ENCODE data around the gene DTX1. TPM values are rescaled to one million over a fixed set of nuclear protein-coding genes. Genes with fewer than 3 reads are reported as not detected.

DTX1 gene
- polyA plus RNA-seq, 1 experiment: not detected

DNA sequence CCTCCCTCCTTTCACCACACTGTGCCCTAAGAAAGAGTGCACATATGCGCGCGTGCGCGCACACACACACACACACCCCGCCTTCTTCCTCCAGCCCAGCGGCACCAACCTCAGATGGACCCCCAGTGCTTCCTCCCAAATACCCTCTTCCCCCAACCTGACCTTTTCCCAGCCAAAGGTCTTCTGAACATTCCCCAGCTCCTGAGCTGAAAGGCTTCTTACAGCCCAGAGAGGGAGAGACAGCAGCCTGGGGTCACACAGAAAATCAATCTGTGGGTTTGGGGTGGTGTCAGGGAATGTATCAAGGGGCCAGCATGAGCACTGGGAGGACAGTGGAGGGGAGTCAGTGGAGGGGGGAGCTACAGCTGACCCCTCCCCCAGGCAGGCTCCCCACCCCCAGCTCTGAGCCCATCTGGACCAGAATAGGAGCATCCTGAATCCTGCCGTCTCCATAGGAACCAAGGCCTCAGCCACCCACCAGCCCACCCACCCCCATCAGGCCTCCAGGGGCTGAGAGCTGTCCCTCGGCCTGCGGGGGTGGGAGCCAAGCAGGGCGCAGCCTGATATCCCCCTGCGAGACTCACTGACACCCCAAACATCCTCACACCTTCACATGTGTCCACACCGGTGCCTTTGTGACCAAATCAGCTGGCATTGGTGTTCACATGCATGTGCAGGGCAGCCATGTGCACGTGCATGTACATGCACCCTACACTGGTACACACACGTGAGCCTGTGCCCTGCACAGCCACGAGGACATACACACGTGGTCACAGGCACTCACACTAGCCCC, 73.3 kb downstream of the DTX1 start:
- ChIA-PET POLR2A (no interaction called here), CTCF (interaction anchor here (0.7 to 1.1 kb wide), 2 partner anchors 44 to 45 kb away, joined by 3 read pairs; no protein-coding TSS in a partner anchor)
- peaks cover 3% of the 10 kb centered on the region for H3K27me3 ChIP-seq (ENCODE audit: control insufficient read depth, insufficient read depth, low read length)
- no peaks in the 10 kb centered on the region for H3K36me3 ChIP-seq (ENCODE audit: control insufficient read depth, insufficient read depth, low read length)
- no peak for DNase-seq (ENCODE audit: low read depth)
- no peak overlapping the region for H3K4me3 ChIP-seq (ENCODE audit: low read depth, low read length)
- TF ChIP-seq, protein P1, sequence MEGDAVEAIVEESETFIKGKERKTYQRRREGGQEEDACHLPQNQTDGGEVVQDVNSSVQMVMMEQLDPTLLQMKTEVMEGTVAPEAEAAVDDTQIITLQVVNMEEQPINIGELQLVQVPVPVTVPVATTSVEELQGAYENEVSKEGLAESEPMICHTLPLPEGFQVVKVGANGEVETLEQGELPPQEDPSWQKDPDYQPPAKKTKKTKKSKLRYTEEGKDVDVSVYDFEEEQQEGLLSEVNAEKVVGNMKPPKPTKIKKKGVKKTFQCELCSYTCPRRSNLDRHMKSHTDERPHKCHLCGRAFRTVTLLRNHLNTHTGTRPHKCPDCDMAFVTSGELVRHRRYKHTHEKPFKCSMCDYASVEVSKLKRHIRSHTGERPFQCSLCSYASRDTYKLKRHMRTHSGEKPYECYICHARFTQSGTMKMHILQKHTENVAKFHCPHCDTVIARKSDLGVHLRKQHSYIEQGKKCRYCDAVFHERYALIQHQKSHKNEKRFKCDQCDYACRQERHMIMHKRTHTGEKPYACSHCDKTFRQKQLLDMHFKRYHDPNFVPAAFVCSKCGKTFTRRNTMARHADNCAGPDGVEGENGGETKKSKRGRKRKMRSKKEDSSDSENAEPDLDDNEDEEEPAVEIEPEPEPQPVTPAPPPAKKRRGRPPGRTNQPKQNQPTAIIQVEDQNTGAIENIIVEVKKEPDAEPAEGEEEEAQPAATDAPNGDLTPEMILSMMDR (IDR thresholded peaks at IDR 0.05; ENCODE audit: insufficient read depth, low read depth, low read length): no peak

DNA sequence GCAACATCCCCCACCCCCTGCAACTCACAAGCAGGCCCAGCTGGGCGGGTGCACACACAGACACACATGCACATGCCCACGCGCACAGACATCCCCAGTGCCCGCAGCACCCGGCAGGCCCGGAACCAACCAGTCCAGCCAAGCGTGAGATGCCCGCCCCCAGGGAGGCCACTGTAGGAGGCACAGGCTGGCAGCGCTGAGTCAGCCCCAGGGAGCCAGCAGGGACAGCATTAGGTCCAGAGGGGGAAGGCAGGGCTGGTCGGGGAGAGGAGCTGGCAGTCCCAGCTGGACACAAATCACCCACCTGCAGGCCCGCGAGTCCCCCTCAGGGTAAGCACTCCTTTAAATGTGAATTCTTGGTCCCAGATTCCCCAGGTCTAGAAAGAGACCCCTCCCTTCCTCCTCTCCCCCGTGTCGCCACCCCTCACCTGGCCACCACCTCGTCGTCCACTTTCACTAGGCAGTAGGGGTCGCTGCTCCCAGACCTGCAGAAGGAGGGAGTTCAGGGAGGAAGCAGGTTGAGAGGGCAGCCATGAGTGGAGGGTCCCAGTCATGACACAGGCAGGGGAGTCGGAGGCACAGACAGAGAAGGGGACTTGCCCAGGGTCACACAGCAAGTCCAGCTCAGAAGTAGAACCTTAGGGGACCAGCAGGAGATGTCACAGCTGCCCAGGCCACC, 74.1 kb downstream of the DTX1 start:
- no peaks in the 10 kb centered on the region for H3K36me3 ChIP-seq (ENCODE audit: control insufficient read depth, insufficient read depth, low read length)
- peaks cover 3% of the 10 kb centered on the region for H3K27me3 ChIP-seq (ENCODE audit: control insufficient read depth, insufficient read depth, low read length)
- DNase-seq (ENCODE audit: low read depth): no peak
- ChIA-PET POLR2A (no interaction called here), CTCF (interaction anchor here (0.5 to 1.1 kb wide), 2 partner anchors 20 to 44 kb away, joined by 3 to 4 read pairs; no protein-coding TSS in a partner anchor)
- H3K4me3 ChIP-seq (ENCODE audit: low read depth, low read length): no peak overlapping the region
- TF ChIP-seq, protein P1 (IDR thresholded peaks at IDR 0.05; ENCODE audit: insufficient read depth, low read depth, low read length): no peak

DNA sequence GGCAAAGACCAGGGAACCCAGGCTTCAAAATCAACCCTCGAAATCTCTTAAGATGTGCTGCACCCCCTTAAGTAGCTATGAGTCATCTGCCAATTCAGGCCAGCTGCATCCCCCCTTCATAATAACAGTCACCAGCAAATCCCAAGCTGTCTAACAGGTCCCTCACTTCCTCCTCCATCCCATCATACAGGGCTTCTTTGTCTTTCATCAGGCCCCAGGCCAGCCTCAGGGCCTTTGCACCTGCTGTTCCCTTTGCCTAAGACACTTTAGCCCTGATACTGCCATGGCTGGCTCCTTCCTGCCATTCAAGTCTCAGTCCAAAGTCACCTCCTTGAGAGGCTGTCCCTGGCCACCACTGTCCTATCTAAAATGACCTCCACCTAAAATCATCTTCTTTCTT, 75.0 kb downstream of the DTX1 start:
- H3K36me3 ChIP-seq (ENCODE audit: control insufficient read depth, insufficient read depth, low read length): no peaks in the 10 kb centered on the region
- TF ChIP-seq, protein P1 (IDR thresholded peaks at IDR 0.05; ENCODE audit: insufficient read depth, low read depth, low read length): no peak
- DNase-seq (ENCODE audit: low read depth): no peak
- H3K4me3 ChIP-seq (ENCODE audit: low read depth, low read length): no peak overlapping the region
- CTCF ChIA-PET: interaction anchor here (0.5 kb wide), 1 partner anchor 19 kb away, joined by 4 read pairs; no protein-coding TSS in a partner anchor
- H3K27me3 ChIP-seq (ENCODE audit: control insufficient read depth, insufficient read depth, low read length): peaks cover 3% of the 10 kb centered on the region
- POLR2A ChIA-PET: no interaction called here

DNA sequence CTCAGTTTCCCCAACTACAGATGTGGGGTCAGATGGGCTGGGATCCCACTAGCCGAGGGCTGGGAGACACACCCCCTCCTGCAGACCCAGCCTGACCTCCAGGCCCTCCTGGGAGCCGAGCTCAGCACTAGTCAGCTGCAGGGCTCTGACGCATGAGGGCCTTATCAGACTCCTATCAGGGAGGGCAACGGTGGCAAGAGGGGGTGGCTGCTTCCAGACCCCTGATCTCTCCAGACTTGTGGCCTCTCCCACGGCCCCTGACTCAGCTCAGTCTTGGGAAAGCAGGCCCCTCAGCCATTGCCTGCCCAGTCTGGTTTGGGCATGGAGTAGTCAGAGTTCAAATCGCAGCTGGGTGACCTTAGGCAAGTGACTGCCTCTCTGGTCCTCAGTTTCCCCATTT, 76.5 kb downstream of the DTX1 start:
- no peak for DNase-seq (ENCODE audit: low read depth)
- peaks cover 2% of the 10 kb centered on the region for H3K27me3 ChIP-seq (ENCODE audit: control insufficient read depth, insufficient read depth, low read length)
- POLR2A ChIA-PET: no interaction called here
- TF ChIP-seq, protein P1 (IDR thresholded peaks at IDR 0.05; ENCODE audit: insufficient read depth, low read depth, low read length): no peak
- H3K4me3 ChIP-seq (ENCODE audit: low read depth, low read length): no peak overlapping the region
- CTCF ChIA-PET: interaction anchor here (0.6 to 1.9 kb wide), 2 partner anchors 16 to 43 kb away, joined by 5 read pairs; partner anchors contain the start of gene CFAP73
- no peaks in the 10 kb centered on the region for H3K36me3 ChIP-seq (ENCODE audit: control insufficient read depth, insufficient read depth, low read length)

DNA sequence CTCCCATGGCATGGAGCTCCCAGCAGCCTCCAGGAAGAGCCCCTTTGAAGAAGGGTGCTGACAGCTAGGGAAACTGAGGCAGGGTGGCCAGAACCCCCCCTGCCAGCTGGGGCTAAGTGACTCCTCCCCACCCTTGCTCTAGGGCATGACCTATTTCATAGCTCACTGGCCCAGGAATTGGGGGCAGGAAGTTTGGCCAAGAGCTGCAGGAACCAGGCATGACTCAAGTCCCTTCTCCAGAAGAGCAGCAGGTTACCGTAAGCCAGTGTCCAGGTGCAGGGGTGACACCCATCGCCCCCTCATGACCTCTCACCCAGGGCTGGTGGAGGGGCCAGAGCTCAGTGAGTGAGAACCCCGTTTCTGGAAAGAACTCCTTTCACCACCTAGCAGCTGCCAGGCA, 77.1 kb downstream of the DTX1 start:
- POLR2A ChIA-PET: no interaction called here
- CTCF ChIA-PET: interaction anchor here (0.6 to 1.9 kb wide), 2 partner anchors 16 to 42 kb away, joined by 5 read pairs; partner anchors contain the start of gene CFAP73
- TF ChIP-seq, protein P1 (IDR thresholded peaks at IDR 0.05; ENCODE audit: insufficient read depth, low read depth, low read length): no peak
- no peak for DNase-seq (ENCODE audit: low read depth)
- Histone ChIP-seq H3K4me3 (ENCODE audit: low read depth, low read length) (no peak overlapping the region), H3K36me3 (ENCODE audit: control insufficient read depth, insufficient read depth, low read length) (no peaks in the 10 kb centered on the region), H3K27me3 (ENCODE audit: control insufficient read depth, insufficient read depth, low read length) (no peaks in the 10 kb centered on the region; the same call in none of the 2 replicates)

All from BJ (cell line).